ENCODE data around the gene GLT1D1. TPM values are rescaled to one million over a fixed set of nuclear protein-coding genes. Genes with fewer than 3 reads are reported as not detected.
"Not testable (repeated sequence)": the region's sequence is repeated elsewhere in the genome, so short reads cannot be mapped to it uniquely, and the experiment has no call there.

The GLT1D1 gene
- total and polyA plus RNA-seq, 8 donors: 0.13 to 1.3 (median 0.89) TPM; not detected in 4

GRCh38 chr12:128840862-128841468 is 12.3 kb upstream of the GLT1D1 start:
- intact Hi-C loops (cut with DNase I; ENCODE audit: low total_unique reads): no loop called here
- no peaks in the 10 kb centered on the region for H3K9me3 ChIP-seq
- H3K36me3 ChIP-seq: no peaks in the 10 kb centered on the region
- TF ChIP-seq POLR2AphosphoS5 (IDR thresholded peaks at IDR 0.05) (no peak), CTCF (IDR thresholded peaks at IDR 0.05) (no peak), POLR2A (IDR thresholded peaks at IDR 0.05) (no peak), EP300 (IDR thresholded peaks at IDR 0.05) (no peak)
- no peak overlapping the region for H3K4me3 ChIP-seq
- no peak overlapping the region for H3K27ac ChIP-seq
- H3K4me1 ChIP-seq: no peaks in the 10 kb centered on the region
- peak in 1 of 2 donors; percentile 23 for DNase-seq
- 35 to 65% (median 53%) methylated on average over 8 of the region's 8 CpGs for WGBS, 5 donors
- H3K27me3 ChIP-seq: no peaks in the 10 kb centered on the region

GRCh38 chr12:128842579-128842978 is 10.7 kb upstream of the GLT1D1 start:
- Histone ChIP-seq H3K4me3 (no peak overlapping the region), H3K27ac (no peak overlapping the region), H3K36me3 (no peaks in the 10 kb centered on the region), H3K9me3 (no peaks in the 10 kb centered on the region), H3K4me1 (no peaks in the 10 kb centered on the region), H3K27me3 (no peaks in the 10 kb centered on the region)
- no peak for DNase-seq
- TF ChIP-seq POLR2A (IDR thresholded peaks at IDR 0.05) (no peak), CTCF (IDR thresholded peaks at IDR 0.05) (no peak), EP300 (IDR thresholded peaks at IDR 0.05) (no peak), POLR2AphosphoS5 (IDR thresholded peaks at IDR 0.05) (no peak)
- intact Hi-C loops (cut with DNase I; ENCODE audit: low total_unique reads): no loop called here
- 84 to 93% (median 89%) methylated on average over 11 of the region's 11 CpGs for WGBS, 5 donors

GRCh38 chr12:128843538-128843937 is 9.7 kb upstream of the GLT1D1 start:
- Histone ChIP-seq H3K9me3 (no peaks in the 10 kb centered on the region), H3K4me3 (no peak overlapping the region), H3K27me3 (no peaks in the 10 kb centered on the region), H3K36me3 (no peaks in the 10 kb centered on the region), H3K27ac (no peak overlapping the region), H3K4me1 (no peaks in the 10 kb centered on the region)
- TF ChIP-seq CTCF (IDR thresholded peaks at IDR 0.05) (no peak), POLR2AphosphoS5 (IDR thresholded peaks at IDR 0.05) (no peak), POLR2A (IDR thresholded peaks at IDR 0.05) (no peak), EP300 (IDR thresholded peaks at IDR 0.05) (no peak)
- intact Hi-C loops (cut with DNase I; ENCODE audit: low total_unique reads): no loop called here
- no peak for DNase-seq
- 72 to 89% (median 87%) methylated on average over 4 of the region's 4 CpGs for WGBS, 5 donors

GRCh38 chr12:128844031-128844635 is 9.1 kb upstream of the GLT1D1 start:
- 63 to 66% (median 65%) methylated on average over 9 to 11 of the region's 11 CpGs for WGBS, 5 donors

GRCh38 chr12:128846671-128847070 is 6.6 kb upstream of the GLT1D1 start:
- H3K27ac ChIP-seq; H3K36me3 ChIP-seq; H3K4me1 ChIP-seq; H3K9me3 ChIP-seq; H3K4me3 ChIP-seq; intact Hi-C loops (cut with DNase I; ENCODE audit: low total_unique reads); H3K27me3 ChIP-seq; DNase-seq: not testable (repeated sequence)
- WGBS, 5 donors: 83 to 94% (median 90%) methylated on average over 20 to 27 of the region's 27 CpGs

More at GRCh38 chr12:128844031-128844635, 9.1 kb upstream of the GLT1D1 start:
- intact Hi-C loops (cut with DNase I; ENCODE audit: low total_unique reads): no loop called here
- Histone ChIP-seq H3K9me3 (no peaks in the 10 kb centered on the region), H3K27me3 (no peaks in the 10 kb centered on the region), H3K4me1 (no peaks in the 10 kb centered on the region), H3K4me3 (no peak overlapping the region), H3K27ac (peak overlapping the region in 1 of 5 donors; percentile 14), H3K36me3 (no peaks in the 10 kb centered on the region)
- TF ChIP-seq EP300 (IDR thresholded peaks at IDR 0.05) (no peak), CTCF (IDR thresholded peaks at IDR 0.05) (no peak), POLR2AphosphoS5 (IDR thresholded peaks at IDR 0.05) (no peak), POLR2A (IDR thresholded peaks at IDR 0.05) (no peak)
- no peak for DNase-seq
